ENCODE data around the gene ATAD3C.
"Not testable (repeated sequence)": the region's sequence is repeated elsewhere in the genome, so short reads cannot be mapped to it uniquely, and the experiment has no call there.

The ATAD3C gene

GRCh38 chr1:1463312-1463711 lies 13.8 kb downstream of the ATAD3C start:
- in situ Hi-C loops (cut with MboI; ENCODE audit: low pct_unique_long_range_greater_than_20kb, low sequenced_read_pairs, unreplicated experiment) = no loop called here
- DNase-seq (ENCODE audit: low spot score) = no peak
- TF ChIP-seq CTCF (IDR thresholded peaks at IDR 0.05; ENCODE audit: extremely low read depth, insufficient read depth, missing control alignments) = no peak

GRCh38 chr1:1468196-1468985 lies 18.9 kb downstream of the ATAD3C start:
- DNase-seq (ENCODE audit: low spot score); in situ Hi-C loops (cut with MboI; ENCODE audit: low pct_unique_long_range_greater_than_20kb, low sequenced_read_pairs, unreplicated experiment): not testable (repeated sequence)

- in situ Hi-C loops (cut with MboI; ENCODE audit: low pct_unique_long_range_greater_than_20kb, low sequenced_read_pairs, unreplicated experiment) = no loop called here
- TF ChIP-seq CTCF (IDR thresholded peaks at IDR 0.05; ENCODE audit: extremely low read depth, insufficient read depth, missing control alignments) = no peak
- DNase-seq (ENCODE audit: low spot score) = no peak
Measured at GRCh38 chr1:1470626-1471388, 21.3 kb downstream of the ATAD3C start.

GRCh38 chr1:1471389-1472052 lies 22.0 kb downstream of the ATAD3C start, which contains the start of gene ATAD3B:
Gene ATAD3B, plus strand, starts transcription at chr1:1471765. Its CDS starts 120 bp downstream, at chr1:1471885.
- in situ Hi-C loops (cut with MboI; ENCODE audit: low pct_unique_long_range_greater_than_20kb, low sequenced_read_pairs, unreplicated experiment) = no loop called here
- peak; percentile 99 for DNase-seq (ENCODE audit: low spot score)
- TF ChIP-seq CTCF (IDR thresholded peaks at IDR 0.05; ENCODE audit: extremely low read depth, insufficient read depth, missing control alignments) = no peak

- DNase-seq (ENCODE audit: low spot score); in situ Hi-C loops (cut with MboI; ENCODE audit: low pct_unique_long_range_greater_than_20kb, low sequenced_read_pairs, unreplicated experiment): not testable (repeated sequence)
Measured at GRCh38 chr1:1472053-1472876, 22.8 kb downstream of the ATAD3C start.

- DNase-seq (ENCODE audit: low spot score); in situ Hi-C loops (cut with MboI; ENCODE audit: low pct_unique_long_range_greater_than_20kb, low sequenced_read_pairs, unreplicated experiment): not testable (repeated sequence)
Measured at GRCh38 chr1:1476011-1476410, 26.5 kb downstream of the ATAD3C start.

GRCh38 chr1:1477206-1477605 lies 27.7 kb downstream of the ATAD3C start:
- DNase-seq (ENCODE audit: low spot score) = no peak
- no peak for TF ChIP-seq CTCF (IDR thresholded peaks at IDR 0.05; ENCODE audit: extremely low read depth, insufficient read depth, missing control alignments)
- in situ Hi-C loops (cut with MboI; ENCODE audit: low pct_unique_long_range_greater_than_20kb, low sequenced_read_pairs, unreplicated experiment) = no loop called here

Measured in GM13977 (cell line).